H1 (cell line): ENCODE results near the gene ELP6. TPM values are rescaled to one million over a fixed set of nuclear protein-coding genes. Genes with fewer than 3 reads are reported as not detected.
A peak's percentile ranks its signal among the peaks of the same experiment; 100 is the strongest.

ENCODE experiments used
- CTCF ChIA-PET: fragments of 300-600 bp; sonication (Branson Sonifier 250); formaldehyde crosslinking; loops from one replicate; lab custom pipeline; 2021; ENCODE audit not compliant: partially characterized antibody; lab: Charles Lee
- POLR2A ChIA-PET: fragments of 300-600 bp; sonication (Branson Sonifier 250); formaldehyde crosslinking; loops from one replicate; lab custom pipeline; 2021; ENCODE audit warnings: inconsistent platforms; ENCODE audit not compliant: partially characterized antibody; lab: Charles Lee
- DNase-seq, 2 experiments: peaks; one replicate each; pipeline versions ENCODE4 v3.0.0 to v3.0.0-alpha.2; 2010 to 2022; ENCODE audit warnings: low spot score in 2 of 2, low read depth in 1 of 2, mixed read lengths in 1 of 2
- FAIRE-seq: peaks from 2 replicates; lab custom pipeline; 2011; peaks lifted over from hg19 to GRCh38; lab: Jason Lieb, UNC
- H2AFZ ChIP-seq: 2 replicates; pipeline ENCODE4 v1.8.1; 2012; ENCODE audit warnings: low read length, inconsistent platforms
- H2AK5ac ChIP-seq: 2 replicates; pipeline ENCODE4 v1.6.1; 2013; ENCODE audit warnings: low read depth, low read length
- H2BK120ac ChIP-seq: replicated peaks from 2 replicates; pipeline ENCODE3; 2013; ENCODE audit warnings: low read depth, low read length, inconsistent platforms
- H2BK12ac ChIP-seq: 2 replicates; pipeline ENCODE4 v1.6.1; 2013; ENCODE audit warnings: low read depth, low read length
- H2BK15ac ChIP-seq: 2 replicates; pipeline ENCODE4 v1.6.1; 2013; ENCODE audit warnings: low read length
- H2BK20ac ChIP-seq: 2 replicates; pipeline ENCODE4 v1.6.1; 2013; ENCODE audit warnings: low read length
- H2BK5ac ChIP-seq: 2 replicates; pipeline ENCODE4 v1.6.1; 2013; ENCODE audit warnings: low read depth, low read length
- H3K14ac ChIP-seq: 2 replicates; pipeline ENCODE4 v1.6.1; 2013; ENCODE audit warnings: inconsistent platforms; ENCODE audit not compliant: insufficient read length
- H3K18ac ChIP-seq: 2 replicates; pipeline ENCODE4 v1.6.1; 2013; ENCODE audit warnings: low read length; ENCODE audit errors: extremely low read depth
- H3K23ac ChIP-seq: 2 replicates; pipeline ENCODE4 v1.6.1; 2013; ENCODE audit warnings: inconsistent platforms; ENCODE audit not compliant: insufficient read length
- H3K23me2 ChIP-seq: 2 replicates; pipeline ENCODE4 v1.6.1; 2013; ENCODE audit warnings: low read depth, low read length
- H3K27ac ChIP-seq: 2 replicates; pipeline ENCODE4 v1.6.1; 2011; ENCODE audit warnings: low read depth, low read length, inconsistent platforms
- H3K27me3 ChIP-seq, 4 experiments: replicated peaks in 1 of 4; 1 replicate in 1 of 4; 2 replicates in 3 of 4; pipeline versions ENCODE4 v1.6.1 to v1.8.1; 2011 to 2013; ENCODE audit warnings: low read length in 3 of 4, mild to moderate bottlenecking in 3 of 4, inconsistent platforms in 2 of 4, mixed read lengths in 2 of 4, moderate library complexity in 1 of 4; ENCODE audit not compliant: control insufficient read depth in 3 of 4, insufficient read depth in 3 of 4; ENCODE audit errors: extremely low read depth in 1 of 4
- H3K36me3 ChIP-seq, 4 experiments: 2 replicates each; pipeline versions ENCODE4 v1.6.1 to v1.8.1; 2011 to 2013; ENCODE audit warnings: mild to moderate bottlenecking in 4 of 4, low read length in 3 of 4, moderate library complexity in 2 of 4, control low read depth in 1 of 4, inconsistent platforms in 1 of 4; ENCODE audit not compliant: insufficient read depth in 4 of 4, control insufficient read depth in 2 of 4
- H3K4ac ChIP-seq: replicated peaks from 2 replicates; pipeline ENCODE3; 2013; ENCODE audit warnings: low read length, low read depth, mixed read lengths, inconsistent platforms; ENCODE audit not compliant: insufficient read length
- H3K4me1 ChIP-seq, 4 experiments: replicated peaks in 1 of 4; 1 replicate in 1 of 4; 2 replicates in 3 of 4; pipeline versions ENCODE4 v1.6.1 to v1.8.1; 2011 to 2013; ENCODE audit warnings: low read length in 3 of 4, inconsistent platforms in 2 of 4, mixed read lengths in 1 of 4; ENCODE audit not compliant: insufficient read depth in 4 of 4, control insufficient read depth in 3 of 4
- H3K4me2 ChIP-seq, 2 experiments: 2 replicates each; pipeline versions ENCODE4 v1.6.1 to v1.8.1; 2011 to 2013; ENCODE audit warnings: low read depth in 2 of 2, low read length in 2 of 2, control low read depth in 1 of 2, inconsistent platforms in 1 of 2, mild to moderate bottlenecking in 1 of 2; ENCODE audit not compliant: insufficient read depth in 1 of 2
- H3K4me3 ChIP-seq, 4 experiments: fragments of 200-600, 300-600 bp in 1 of 4; sonication (generic), shearing (Covaris generic), sonication (Bioruptor Twin) in 1 of 4; 2 replicates each; pipeline versions ENCODE4 v1.5.1 to v1.8.1; 2011 to 2016; ENCODE audit warnings: low read length in 4 of 4, low read depth in 3 of 4, control low read depth in 2 of 4, inconsistent platforms in 2 of 4, mild to moderate bottlenecking in 2 of 4, mixed read lengths in 1 of 4, moderate library complexity in 1 of 4; ENCODE audit not compliant: insufficient read depth in 2 of 4; ENCODE audit errors: extremely low read depth in 1 of 4
- H3K56ac ChIP-seq: replicated peaks from 2 replicates; pipeline ENCODE3; 2013; ENCODE audit warnings: low read depth, mild to moderate bottlenecking, mixed read lengths, low read length, inconsistent platforms; ENCODE audit not compliant: insufficient read length
- H3K79me1 ChIP-seq: 2 replicates; pipeline ENCODE4 v1.6.1; 2013; ENCODE audit warnings: low read depth, low read length, control low read depth
- H3K79me2 ChIP-seq, 2 experiments: 2 replicates each; pipeline versions ENCODE4 v1.6.1 to v1.8.1; 2012 to 2013; ENCODE audit warnings: low read length in 2 of 2, mild to moderate bottlenecking in 2 of 2, inconsistent platforms in 1 of 2; ENCODE audit not compliant: insufficient read depth in 2 of 2, control insufficient read depth in 1 of 2
- H3K9ac ChIP-seq, 4 experiments: replicated peaks in 1 of 4; 1 replicate in 1 of 4; 2 replicates in 3 of 4; pipeline versions ENCODE4 v1.6.1 to v1.8.1; 2011 to 2013; ENCODE audit warnings: low read depth in 3 of 4, low read length in 3 of 4, control low read depth in 2 of 4, mild to moderate bottlenecking in 2 of 4, moderate library complexity in 2 of 4, inconsistent platforms in 1 of 4; ENCODE audit errors: extremely low read depth in 1 of 4
- H3K9me3 ChIP-seq, 2 experiments: 2 replicates each; pipeline versions ENCODE4 v1.6.1 to v1.8.1; 2012 to 2013; ENCODE audit warnings: mild to moderate bottlenecking in 2 of 2, moderate library complexity in 2 of 2, control low read depth in 1 of 2, inconsistent platforms in 1 of 2, low read depth in 1 of 2, low read length in 1 of 2, mixed read lengths in 1 of 2; ENCODE audit not compliant: insufficient read depth in 2 of 2
- H4K20me1 ChIP-seq, 2 experiments: replicated peaks in 1 of 2; 2 replicates each; pipeline versions ENCODE3 to v1.8.1; 2011 to 2013; ENCODE audit warnings: inconsistent platforms in 2 of 2, low read length in 2 of 2, mild to moderate bottlenecking in 1 of 2; ENCODE audit not compliant: insufficient read depth in 2 of 2, control insufficient read depth in 1 of 2
- H4K5ac ChIP-seq: 2 replicates; pipeline ENCODE4 v1.6.1; 2013; ENCODE audit warnings: low read length, low read depth, mixed read lengths, inconsistent platforms; ENCODE audit not compliant: insufficient read length
- H4K8ac ChIP-seq: 2 replicates; pipeline ENCODE4 v1.8.0; 2013; ENCODE audit warnings: mild to moderate bottlenecking, moderate library complexity, low read length, inconsistent platforms; ENCODE audit not compliant: insufficient read depth; ENCODE audit errors: extremely low read depth
- H4K91ac ChIP-seq: replicated peaks from 2 replicates; pipeline ENCODE3; 2013; ENCODE audit warnings: low read length, mixed read lengths, inconsistent platforms; ENCODE audit not compliant: insufficient read length
- EGR1 ChIP-seq: IDR thresholded peaks from 2 replicates; pipeline ENCODE4 v1.6.1; 2011; ENCODE audit warnings: low read depth, low read length, borderline replicate concordance
- FOSL1 ChIP-seq: IDR thresholded peaks from 2 replicates; pipeline ENCODE4 v1.6.1; 2011; ENCODE audit warnings: mild to moderate bottlenecking, low read depth, low read length, moderate library complexity; ENCODE audit not compliant: insufficient read depth
- JUND ChIP-seq: IDR thresholded peaks from 2 replicates; pipeline ENCODE4 v1.6.1; 2011; ENCODE audit warnings: mild to moderate bottlenecking, improper control_type of control experiment, low read length
- WGBS, 2 experiments: shearing (Covaris generic) in 1 of 2; methylation state at CpG; one replicate each; pipeline versions ENCODE4 v1.1.6 to v1.1.7; 2013 to 2015; ENCODE audit warnings: low lambda C conversion rate in 2 of 2, mixed read lengths in 2 of 2, inconsistent platforms in 1 of 2, low coverage in 1 of 2, missing lambda C conversion rate in 1 of 2; ENCODE audit not compliant: insufficient replicate concordance in 2 of 2, insufficient coverage in 1 of 2, insufficient read length in 1 of 2; ENCODE audit errors: extremely low coverage in 1 of 2, missing lambda C conversion rate in 1 of 2; 5-methylcytosine and 5-hydroxymethylcytosine counted together
- polyA plus RNA-seq, 7 experiments: library from polyadenylated mRNA; depleted of rRNA in 3 of 7; stranded (reverse) in 5 of 7; unstranded in 2 of 7; fragments of >200 nt in 5 of 7; fragments of 200-250 nt in 2 of 7; gene quantifications; 1 replicate in 5 of 7; 2 replicates in 1 of 7; 4 replicates in 1 of 7; pipeline versions ENCODE4 v1.2.1 to v1.2.3, GENCODE V29; 2011 to 2013; ENCODE audit warnings: missing spikeins in 2 of 7, mixed read lengths in 2 of 7
- total RNA-seq: library from RNA; stranded (reverse); fragmentation: NEBNext Ultra II Directional; extraction: Animal tissue kit (Norgen Biotek cat#: 25700); gene quantifications from 2 replicates; pipeline ENCODE4 v1.2.1, GENCODE V29; 2021

The ELP6 gene
- total and polyA plus RNA-seq, 2 of the 8 experiments (the other 6 are each of a cell fraction or from before 2014, with no cell fraction given): 51.1 to 78.7 TPM

DNA sequence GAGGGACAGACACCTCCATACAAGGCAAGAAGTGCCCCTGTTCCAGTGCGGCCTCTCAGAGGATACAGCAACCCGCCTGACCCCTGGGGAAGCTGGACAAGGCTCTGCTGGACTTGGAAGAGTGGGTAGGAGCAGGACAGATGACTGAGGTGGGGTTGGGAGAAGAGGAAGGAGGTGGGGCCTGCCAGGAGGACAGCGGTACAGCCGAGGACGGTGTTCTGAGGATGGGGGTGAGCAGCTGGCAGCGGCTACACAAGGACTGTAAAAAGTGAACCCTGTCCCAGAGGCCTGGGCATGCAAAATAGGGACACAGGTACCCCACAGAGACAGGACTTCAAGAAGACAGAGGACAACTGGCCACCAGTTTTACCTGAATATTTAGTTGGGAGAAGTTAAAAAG lies 23.5 kb upstream of the ELP6 start:
- no peak overlapping the region for H3K56ac ChIP-seq
- no peak overlapping the region for H4K91ac ChIP-seq
- peak overlapping the region; percentile 68; the same call in 1 of the 2 replicates for H4K8ac ChIP-seq
- no peaks in the 10 kb centered on the region for H3K23me2 ChIP-seq
- no peak overlapping the region for H2BK15ac ChIP-seq
- no peak overlapping the region for H3K18ac ChIP-seq
- no peaks in the 10 kb centered on the region for H3K79me1 ChIP-seq
- H3K4me3 ChIP-seq: no peak overlapping the region
- no peaks in the 10 kb centered on the region; a peak in 1 of 4 replicates for H3K9me3 ChIP-seq
- H3K14ac ChIP-seq: no peak overlapping the region
- H2BK120ac ChIP-seq: no peak overlapping the region
- CTCF ChIA-PET: interaction anchor here (0.9 to 2.3 kb wide), 3 partner anchors 14 to 21 kb away, joined by 3 to 8 read pairs (median 3); no protein-coding TSS in a partner anchor
- H2BK20ac ChIP-seq: no peak overlapping the region
- no peaks in the 10 kb centered on the region for H3K79me2 ChIP-seq
- DNase-seq (no peak), FAIRE-seq (no peak)
- H2AK5ac ChIP-seq: no peak overlapping the region
- H2BK5ac ChIP-seq: no peak overlapping the region
- no peak overlapping the region for H4K5ac ChIP-seq
- H3K23ac ChIP-seq: no peak overlapping the region
- H3K9ac ChIP-seq: no peak overlapping the region
- whole genome bisulfite sequencing, 2 experiments: 98% methylated on average over 6 of the region's 6 CpGs; no CpG with 5 or more reads in 1 of the 2 experiments
- H3K4me2 ChIP-seq: no peak overlapping the region
- no peak overlapping the region for H2BK12ac ChIP-seq
- no peaks in the 10 kb centered on the region; a peak in 1 of 7 replicates for H3K4me1 ChIP-seq
- H2AFZ ChIP-seq: no peak overlapping the region; the same call in 1 of the 2 replicates
- H4K20me1 ChIP-seq: no peaks in the 10 kb centered on the region
- TF ChIP-seq FOSL1 (no peak), EGR1 (no peak), JUND (no peak)
- no peak overlapping the region for H3K27ac ChIP-seq
- H3K27me3 ChIP-seq: no peaks in the 10 kb centered on the region; a peak in 1 of 7 replicates
- H3K36me3 ChIP-seq: no peaks in the 10 kb centered on the region
- POLR2A ChIA-PET: interaction anchor here (0.5 to 1.2 kb wide), 3 partner anchors 13 to 33 kb away, joined by 3 to 4 read pairs (median 3); no protein-coding TSS in a partner anchor
- H3K4ac ChIP-seq: no peak overlapping the region
